ENCODE results near the gene EEF2KMT.
A peak's percentile ranks its signal among the peaks of the same experiment; 100 is the strongest.
"Not testable (repeated sequence)": the region's sequence is repeated elsewhere in the genome, so short reads cannot be mapped to it uniquely, and the experiment has no call there.

The EEF2KMT gene

GRCh38 chr16:5070431-5071186 is 27.0 kb downstream of the EEF2KMT start:
- DNase-seq (ENCODE audit: low read depth): no peak

- no peak for DNase-seq (ENCODE audit: low read depth)
These were observed 27.7 kb downstream of the EEF2KMT start for GRCh38 chr16:5069854-5070253.

- DNase-seq (ENCODE audit: low read depth): no peak
These were observed 28.5 kb downstream of the EEF2KMT start for GRCh38 chr16:5069048-5069447.

- no peak for DNase-seq (ENCODE audit: low read depth)
These were observed 31.1 kb downstream of the EEF2KMT start for GRCh38 chr16:5066511-5066910.

GRCh38 chr16:5065813-5066212 is 31.8 kb downstream of the EEF2KMT start, which contains the start of gene C16orf89:
Gene C16orf89 (minus strand): TSS chr16:5065956. CDS start chr16:5065908, 48 bp downstream.
- DNase-seq (ENCODE audit: low read depth): no peak

- DNase-seq (ENCODE audit: low read depth): no peak
These were observed 32.3 kb downstream of the EEF2KMT start for GRCh38 chr16:5065326-5065725.

GRCh38 chr16:5064915-5065314 is 32.7 kb downstream of the EEF2KMT start:
- no peak for DNase-seq (ENCODE audit: low read depth)

- no peak for DNase-seq (ENCODE audit: low read depth)
These were observed 34.5 kb downstream of the EEF2KMT start for GRCh38 chr16:5062790-5063765.

- no peak for DNase-seq (ENCODE audit: low read depth)
These were observed 35.5 kb downstream of the EEF2KMT start for GRCh38 chr16:5062051-5062450.

- DNase-seq (ENCODE audit: low read depth): no peak
These were observed 37.4 kb downstream of the EEF2KMT start for GRCh38 chr16:5060073-5060641.

GRCh38 chr16:5059386-5060072 is 38.1 kb downstream of the EEF2KMT start:
- DNase-seq (ENCODE audit: low read depth): no peak

- DNase-seq (ENCODE audit: low read depth): no peak
These were observed 39.1 kb downstream of the EEF2KMT start for GRCh38 chr16:5058476-5058875.

- DNase-seq (ENCODE audit: low read depth): peak; percentile 11
These were observed 41.2 kb downstream of the EEF2KMT start for GRCh38 chr16:5056352-5056751.

GRCh38 chr16:5054876-5055865 is 42.4 kb downstream of the EEF2KMT start:
- no peak for DNase-seq (ENCODE audit: low read depth)

GRCh38 chr16:5046914-5047313 is 50.7 kb downstream of the EEF2KMT start:
- DNase-seq (ENCODE audit: low read depth): no peak

GRCh38 chr16:5045499-5046115 is 52.0 kb downstream of the EEF2KMT start:
- DNase-seq (ENCODE audit: low read depth): no peak

- not testable (repeated sequence) for DNase-seq (ENCODE audit: low read depth)
These were observed 53.0 kb downstream of the EEF2KMT start for GRCh38 chr16:5044581-5044980.

- DNase-seq (ENCODE audit: low read depth): no peak
These were observed 53.5 kb downstream of the EEF2KMT start for GRCh38 chr16:5044011-5044540.

- DNase-seq (ENCODE audit: low read depth): no peak
These were observed 54.9 kb downstream of the EEF2KMT start for GRCh38 chr16:5042574-5043171.
